ENCODE results near the gene RPUSD1.
"Not testable (repeated sequence)": the region's sequence is repeated elsewhere in the genome, so short reads cannot be mapped to it uniquely, and the experiment has no call there.

Gene RPUSD1

DNA sequence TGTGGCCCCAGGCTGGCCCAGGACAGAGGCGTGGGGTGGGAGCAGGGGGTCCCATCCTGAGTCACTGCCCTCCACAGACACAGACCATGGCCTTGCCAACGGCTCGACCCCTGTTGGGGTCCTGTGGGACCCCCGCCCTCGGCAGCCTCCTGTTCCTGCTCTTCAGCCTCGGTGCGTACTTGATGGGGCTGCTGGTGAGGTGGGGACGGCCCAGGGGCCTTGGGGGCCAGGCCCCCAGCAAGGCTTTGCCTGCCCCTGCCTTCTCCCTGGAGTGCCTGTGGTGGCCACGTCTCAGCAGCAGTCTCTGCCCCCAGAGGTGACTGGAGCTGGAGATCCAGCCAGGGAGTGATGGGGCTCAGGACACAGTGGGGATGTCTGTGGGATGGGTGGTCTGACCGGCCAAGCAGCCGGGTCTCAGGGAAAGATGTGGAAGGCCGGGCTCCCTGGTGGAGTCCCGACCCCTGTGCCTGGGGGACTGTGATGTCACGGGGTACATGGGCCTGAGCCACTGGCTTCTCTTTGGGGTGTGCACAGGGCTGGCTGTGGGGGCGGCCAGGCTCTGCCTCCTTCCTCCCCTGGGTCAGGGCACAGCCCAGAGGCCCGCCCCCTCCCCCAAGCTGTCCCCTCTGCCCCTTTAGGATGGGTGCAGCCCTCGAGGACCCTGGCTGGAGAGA is 25.4 kb downstream of the RPUSD1 start:
- Mint-ChIP-seq H3K27me3 (no peaks in the 10 kb centered on the region), H3K4me1 (ENCODE audit: low read depth) (no peaks in the 10 kb centered on the region), H3K4me3 (no peak overlapping the region), H3K27ac (no peak overlapping the region), H3K36me3 (ENCODE audit: low read depth) (no peaks in the 10 kb centered on the region), H3K9me3 (no peaks in the 10 kb centered on the region)
- DNase-seq: no peak

DNA sequence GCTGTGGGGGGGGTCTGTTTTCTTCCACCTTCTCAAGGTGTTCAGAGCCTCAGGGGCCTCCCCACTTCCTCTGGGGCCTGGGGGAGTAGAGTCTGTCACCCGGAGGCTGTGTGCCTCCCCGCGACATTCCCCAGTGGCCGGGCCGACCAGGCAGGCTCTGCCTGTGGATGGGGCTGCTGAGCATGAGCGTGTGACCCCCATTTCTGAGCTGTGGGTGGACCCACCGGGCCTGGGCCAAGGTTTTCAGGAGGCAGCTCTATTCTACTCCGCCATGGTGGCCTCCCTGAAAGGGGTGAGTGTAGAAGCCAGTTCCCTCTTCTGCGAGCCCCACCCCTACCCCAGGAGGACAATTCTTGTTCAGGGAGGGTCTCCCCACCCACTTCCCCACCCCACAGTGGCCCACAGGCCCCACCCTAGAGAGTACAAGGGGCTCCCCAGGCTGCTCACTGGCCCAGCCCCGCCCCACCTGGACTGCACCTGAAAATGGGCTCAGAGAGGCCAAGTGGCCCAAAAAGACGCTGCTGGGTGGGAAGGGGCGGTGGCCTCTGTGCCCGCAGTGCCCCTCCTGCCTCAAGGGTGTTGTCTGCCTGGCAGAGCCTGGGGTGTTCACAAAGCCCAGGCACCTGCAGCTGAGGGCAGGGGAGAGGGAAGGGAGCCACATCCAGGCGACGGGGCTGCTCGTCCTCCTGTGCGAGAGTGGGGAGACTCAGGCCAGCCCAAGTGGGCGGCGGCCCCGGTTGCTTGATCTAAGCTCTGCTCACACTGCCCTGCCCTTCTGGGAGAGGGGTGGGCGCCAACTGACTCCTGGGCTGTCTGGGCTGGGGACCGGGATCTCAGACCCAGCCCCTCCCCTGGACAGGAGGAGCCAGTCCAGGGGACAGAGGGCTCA is 26.3 kb downstream of the RPUSD1 start:
- no peaks in the 10 kb centered on the region for H3K9me3 Mint-ChIP-seq
- no peak for DNase-seq
- H3K36me3 Mint-ChIP-seq (ENCODE audit: low read depth): no peaks in the 10 kb centered on the region
- no peaks in the 10 kb centered on the region for H3K27me3 Mint-ChIP-seq
- H3K27ac Mint-ChIP-seq: no peak overlapping the region
- peaks cover 1% of the 10 kb centered on the region for H3K4me1 Mint-ChIP-seq (ENCODE audit: low read depth)
- H3K4me3 Mint-ChIP-seq: no peak overlapping the region

DNA sequence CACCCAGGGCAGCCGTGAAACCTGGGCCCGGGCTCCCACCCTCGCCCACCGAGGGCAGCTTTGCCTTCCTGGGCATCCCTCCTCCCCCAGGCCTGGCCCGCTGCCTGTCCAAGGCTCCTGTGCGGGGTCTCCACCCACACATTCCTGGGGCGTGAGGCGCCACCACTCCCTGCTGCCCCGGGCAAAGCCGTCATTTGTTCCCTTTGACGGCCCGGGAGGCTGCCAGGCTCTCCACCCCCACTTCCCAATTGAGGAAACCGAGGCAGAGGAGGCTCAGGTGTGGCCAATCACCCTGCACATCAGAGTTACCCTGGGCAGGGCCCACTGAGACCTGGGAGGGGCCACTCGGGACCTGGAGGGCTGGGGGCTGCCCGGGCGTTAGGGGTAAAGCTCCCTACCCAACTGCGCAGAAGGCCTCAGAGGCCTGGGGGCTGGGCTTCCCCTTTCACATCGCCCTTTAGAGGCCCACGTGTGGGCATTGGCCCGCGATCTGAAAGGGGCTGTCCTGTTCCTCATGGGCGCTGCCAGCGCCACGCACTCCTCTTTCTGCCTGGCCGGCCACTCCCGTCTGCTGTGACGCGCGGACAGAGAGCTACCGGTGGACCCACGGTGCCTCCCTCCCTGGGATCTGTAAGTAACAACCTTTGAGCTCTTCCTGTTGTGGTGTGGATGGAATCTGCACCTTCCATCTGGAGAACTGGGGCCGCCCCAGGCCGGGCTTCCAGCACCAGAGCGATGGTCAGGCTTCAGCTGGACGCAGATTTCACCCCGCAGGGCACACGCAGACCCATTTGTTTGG is 27.4 kb downstream of the RPUSD1 start, which contains the start of gene MSLN:
Gene MSLN (plus strand): TSS at position 190 of the 799 bp plus-strand sequence. CDS start 1,947 bp downstream, outside the sequence.
- Mint-ChIP-seq H3K4me3 (no peak within 1 kb of the TSS), H3K9me3 (peaks cover 4% of the 10 kb centered on the region), H3K27me3 (peaks cover 4% of the 10 kb centered on the region), H3K27ac (no peak within 1 kb of the TSS), H3K36me3 (ENCODE audit: low read depth) (no peaks in the 10 kb centered on the region), H3K4me1 (ENCODE audit: low read depth) (peaks cover 5% of the 10 kb centered on the region)
- no peak for DNase-seq

DNA sequence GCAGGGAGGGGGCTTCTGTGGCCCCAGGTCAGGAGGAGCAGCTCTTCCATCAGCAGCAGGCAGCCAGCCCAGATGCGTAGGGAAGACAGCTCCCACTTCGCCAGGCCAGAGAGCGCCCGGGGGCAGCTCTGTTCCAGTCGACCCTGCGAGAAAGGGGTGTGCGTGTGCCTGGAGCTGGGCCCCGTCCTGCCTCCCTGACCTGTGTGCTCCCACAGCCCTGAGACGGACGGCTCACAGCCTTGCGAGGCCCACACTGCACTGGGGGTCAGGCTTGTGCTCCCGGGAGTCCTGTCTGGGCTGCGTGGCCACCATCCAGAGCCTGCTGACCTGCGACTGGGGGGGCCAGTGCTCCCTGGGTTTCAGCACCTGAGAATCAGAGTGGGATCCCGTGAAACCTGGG is 28.1 kb downstream of the RPUSD1 start:
- no peak overlapping the region for H3K27ac Mint-ChIP-seq
- no peaks in the 10 kb centered on the region for H3K36me3 Mint-ChIP-seq (ENCODE audit: low read depth)
- DNase-seq: no peak
- H3K4me3 Mint-ChIP-seq: no peak overlapping the region
- H3K27me3 Mint-ChIP-seq: peaks cover 4% of the 10 kb centered on the region
- peaks cover 4% of the 10 kb centered on the region for H3K9me3 Mint-ChIP-seq
- H3K4me1 Mint-ChIP-seq (ENCODE audit: low read depth): peaks cover 5% of the 10 kb centered on the region

DNA sequence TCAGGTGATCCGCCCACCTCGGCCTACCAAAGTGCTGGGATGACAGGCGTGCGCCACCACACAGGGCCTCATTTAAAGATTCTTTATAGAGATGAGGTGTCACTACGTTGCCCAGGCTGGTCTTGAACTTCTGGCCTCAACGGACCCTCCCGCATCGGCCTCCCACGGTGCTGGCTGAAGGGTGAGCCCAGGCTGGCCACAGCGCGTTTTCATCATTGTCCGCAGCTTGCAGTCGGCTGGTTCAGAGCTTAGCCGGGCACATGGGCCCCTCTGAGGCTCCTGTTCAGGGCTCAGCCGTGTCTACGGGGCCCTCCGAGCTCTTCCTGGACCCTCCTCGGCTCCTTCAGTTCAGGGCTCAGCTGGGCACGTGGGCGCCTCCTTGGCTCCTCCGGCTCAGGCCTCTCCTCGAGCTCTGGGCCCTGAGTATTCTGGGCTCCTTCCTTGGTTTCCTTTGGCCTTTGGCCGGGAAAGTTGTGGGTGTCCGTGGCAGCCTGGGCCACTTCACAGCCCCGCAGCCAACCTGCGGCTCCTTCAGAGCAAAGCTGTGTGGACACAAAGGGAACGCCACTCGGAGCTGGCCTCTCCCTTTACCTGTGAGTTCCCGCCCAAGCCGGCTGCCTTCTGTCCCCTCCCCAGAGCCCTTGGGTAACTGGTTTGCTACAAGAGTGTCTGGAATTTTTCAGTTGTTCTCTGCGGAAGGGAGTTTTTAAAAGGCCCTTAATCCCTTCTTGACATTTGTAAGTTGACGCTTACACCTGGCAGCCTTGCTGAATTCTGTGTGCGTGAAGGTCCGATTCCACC is 28.9 kb downstream of the RPUSD1 start:
- no peak for DNase-seq
- H3K9me3 Mint-ChIP-seq: peaks cover 4% of the 10 kb centered on the region
- no peak overlapping the region for H3K27ac Mint-ChIP-seq
- H3K27me3 Mint-ChIP-seq: peaks cover 4% of the 10 kb centered on the region
- H3K4me1 Mint-ChIP-seq (ENCODE audit: low read depth): peaks cover 6% of the 10 kb centered on the region
- H3K4me3 Mint-ChIP-seq: no peak overlapping the region
- H3K36me3 Mint-ChIP-seq (ENCODE audit: low read depth): no peaks in the 10 kb centered on the region

DNA sequence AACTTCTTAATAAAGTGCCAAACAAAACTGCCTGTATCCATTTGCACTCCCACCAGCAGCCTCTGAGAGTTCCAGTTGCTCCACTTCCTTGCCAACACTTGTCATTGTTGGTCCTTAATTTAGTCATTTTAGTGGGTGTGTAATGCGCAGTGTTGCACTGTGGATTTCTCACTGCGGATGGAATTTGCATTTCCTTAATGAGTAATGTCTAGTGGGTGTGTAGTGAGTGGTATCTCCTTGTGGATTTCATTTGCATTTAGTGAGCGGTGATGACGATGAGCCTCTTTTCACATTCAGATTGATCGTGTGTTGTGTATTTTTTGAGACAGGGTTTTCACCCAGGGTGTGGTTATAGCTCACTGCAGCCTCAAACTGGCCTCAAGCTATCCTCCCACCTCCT is 31.8 kb downstream of the RPUSD1 start:
- no peak overlapping the region for H3K4me3 Mint-ChIP-seq
- no peaks in the 10 kb centered on the region for H3K36me3 Mint-ChIP-seq (ENCODE audit: low read depth)
- peaks cover 4% of the 10 kb centered on the region for H3K27me3 Mint-ChIP-seq
- no peak overlapping the region for H3K27ac Mint-ChIP-seq
- H3K4me1 Mint-ChIP-seq (ENCODE audit: low read depth): peaks cover 6% of the 10 kb centered on the region
- H3K9me3 Mint-ChIP-seq: peaks cover 4% of the 10 kb centered on the region
- DNase-seq: no peak

DNA sequence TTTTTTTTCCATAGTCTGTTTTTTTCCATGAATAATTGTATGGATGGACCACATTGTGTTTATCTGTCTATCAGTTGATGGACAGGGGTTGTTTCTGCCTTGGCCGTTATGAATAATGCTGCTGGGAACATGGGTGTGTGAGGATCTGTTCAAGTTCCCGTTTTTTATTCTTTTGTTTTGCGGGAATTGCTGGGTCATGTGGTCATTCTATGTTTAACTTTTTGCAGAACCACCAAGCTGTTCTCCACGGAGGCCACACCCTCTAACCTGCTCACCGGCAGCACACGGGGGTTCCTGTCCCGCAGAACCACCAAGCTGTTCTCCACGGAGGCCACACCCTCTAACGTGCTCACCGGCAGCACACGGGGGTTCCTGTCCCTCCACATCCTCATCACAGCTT is 33.5 kb downstream of the RPUSD1 start:
- Mint-ChIP-seq H3K4me3 (no peak overlapping the region), H3K27me3 (peaks cover 4% of the 10 kb centered on the region), H3K36me3 (ENCODE audit: low read depth) (no peaks in the 10 kb centered on the region), H3K4me1 (ENCODE audit: low read depth) (peaks cover 6% of the 10 kb centered on the region), H3K9me3 (peaks cover 4% of the 10 kb centered on the region), H3K27ac (no peak overlapping the region)
- no peak for DNase-seq

DNA sequence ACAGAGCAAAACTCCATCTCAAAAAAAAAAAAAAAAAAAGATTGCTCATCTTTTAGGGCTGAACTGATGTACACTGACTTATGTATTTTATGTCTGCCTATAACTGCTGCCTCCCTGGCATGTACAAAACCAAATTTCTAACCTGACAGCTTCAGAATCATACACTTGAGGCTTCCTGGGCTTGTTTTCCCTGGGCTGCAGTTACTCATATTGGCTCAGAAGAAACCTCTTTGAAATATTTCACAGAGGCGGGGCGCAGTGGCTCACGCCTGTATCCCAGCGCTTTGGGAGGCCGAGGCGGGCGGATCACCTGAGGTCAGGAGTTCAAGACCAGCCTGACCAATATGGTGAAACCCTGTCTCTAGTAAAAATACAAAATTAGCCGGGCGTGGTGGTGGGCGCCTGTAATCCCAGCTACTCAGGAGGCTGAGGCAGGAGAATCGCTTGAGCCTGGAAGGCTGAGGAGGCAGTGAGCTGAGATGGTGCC is 34.0 kb downstream of the RPUSD1 start:
- not testable (repeated sequence) for H3K9me3 Mint-ChIP-seq; H3K36me3 Mint-ChIP-seq (ENCODE audit: low read depth); H3K27ac Mint-ChIP-seq; H3K27me3 Mint-ChIP-seq; DNase-seq; H3K4me3 Mint-ChIP-seq; H3K4me1 Mint-ChIP-seq (ENCODE audit: low read depth)

DNA sequence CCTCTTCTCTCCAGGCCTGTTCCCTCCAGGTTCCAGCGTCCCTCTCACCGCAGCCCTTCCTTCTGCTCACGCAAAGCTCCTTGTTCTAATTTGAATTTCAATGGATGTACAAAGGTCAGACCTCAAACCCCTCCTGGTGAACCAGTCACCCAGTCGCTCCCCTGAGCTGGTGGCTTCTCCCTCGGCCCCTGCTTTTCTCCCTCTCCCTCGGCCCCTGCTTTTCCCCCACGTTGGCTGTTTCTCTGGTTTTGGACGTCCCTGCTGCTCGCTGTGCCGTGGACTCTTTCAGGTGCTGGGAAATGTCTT is 36.2 kb downstream of the RPUSD1 start:
- no peak for DNase-seq
- Mint-ChIP-seq H3K4me3 (no peak overlapping the region), H3K9me3 (peaks cover 4% of the 10 kb centered on the region), H3K27ac (no peak overlapping the region), H3K27me3 (peaks cover 4% of the 10 kb centered on the region), H3K36me3 (ENCODE audit: low read depth) (no peaks in the 10 kb centered on the region), H3K4me1 (ENCODE audit: low read depth) (peaks cover 6% of the 10 kb centered on the region)

DNA sequence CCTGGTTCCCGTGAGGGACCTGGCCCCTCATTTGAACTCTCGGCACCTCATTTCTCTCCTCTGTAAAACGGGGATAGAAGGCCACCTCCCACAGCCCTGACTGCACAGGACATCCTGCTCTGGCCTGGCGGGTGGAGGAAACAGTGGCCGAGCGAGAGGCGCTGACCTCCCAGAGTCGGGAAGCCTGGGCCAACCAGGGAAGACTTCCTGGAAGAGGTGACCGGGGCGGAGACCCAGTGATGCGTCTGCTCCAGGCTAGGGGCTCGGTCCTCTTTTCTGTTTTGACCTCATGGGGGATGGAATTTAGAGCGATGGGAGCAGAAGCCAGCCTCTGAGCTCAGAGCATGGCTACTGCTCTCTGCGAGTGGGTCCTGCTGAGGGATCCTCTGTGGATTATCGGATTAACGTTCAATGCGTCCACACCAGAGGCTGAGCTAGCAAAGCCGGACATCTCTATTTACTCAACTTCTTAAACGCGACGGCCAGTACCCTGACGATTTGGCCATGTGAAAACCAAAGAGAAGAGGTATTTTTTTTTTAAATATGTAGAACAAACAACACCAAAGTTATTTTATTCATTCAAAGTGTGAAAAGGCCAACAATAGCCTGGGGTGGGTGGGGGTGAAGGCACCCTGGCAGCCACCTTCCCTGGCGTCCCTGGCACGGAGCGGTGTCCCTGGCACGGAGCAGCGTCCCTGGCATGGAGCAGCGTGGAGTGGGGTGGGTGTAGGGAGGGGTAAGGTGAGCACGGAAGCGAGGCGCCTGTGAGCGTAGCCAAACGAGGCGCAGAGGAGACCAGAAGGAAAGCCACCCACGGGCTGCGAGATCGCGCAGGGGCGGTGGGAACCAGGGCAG is 36.8 kb downstream of the RPUSD1 start:
- Mint-ChIP-seq H3K27ac (no peak overlapping the region), H3K27me3 (peaks cover 1% of the 10 kb centered on the region), H3K4me1 (ENCODE audit: low read depth) (peaks cover 2% of the 10 kb centered on the region), H3K36me3 (ENCODE audit: low read depth) (no peaks in the 10 kb centered on the region), H3K9me3 (peaks cover 2% of the 10 kb centered on the region), H3K4me3 (no peak overlapping the region)
- no peak for DNase-seq

DNA sequence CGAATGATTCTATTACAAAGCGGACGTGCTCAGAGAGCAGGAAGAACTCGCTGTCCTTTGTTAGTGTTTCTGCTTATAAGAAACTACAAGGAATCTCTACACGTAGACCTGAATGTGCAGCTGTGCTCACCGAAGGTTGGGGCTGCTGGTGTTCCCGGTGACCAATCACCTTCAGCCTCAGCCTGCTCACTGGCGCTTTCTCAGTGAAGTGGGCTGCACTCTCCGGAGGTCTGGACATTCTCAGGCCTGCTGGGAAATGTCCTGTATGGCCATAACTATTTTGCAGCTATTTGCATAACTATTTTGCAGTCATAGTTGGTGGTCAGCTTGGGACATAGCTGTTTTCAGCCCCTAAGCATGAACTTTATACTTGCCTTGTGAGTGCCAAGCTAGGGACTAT is 37.7 kb downstream of the RPUSD1 start:
- H3K36me3 Mint-ChIP-seq (ENCODE audit: low read depth): no peaks in the 10 kb centered on the region

DNA sequence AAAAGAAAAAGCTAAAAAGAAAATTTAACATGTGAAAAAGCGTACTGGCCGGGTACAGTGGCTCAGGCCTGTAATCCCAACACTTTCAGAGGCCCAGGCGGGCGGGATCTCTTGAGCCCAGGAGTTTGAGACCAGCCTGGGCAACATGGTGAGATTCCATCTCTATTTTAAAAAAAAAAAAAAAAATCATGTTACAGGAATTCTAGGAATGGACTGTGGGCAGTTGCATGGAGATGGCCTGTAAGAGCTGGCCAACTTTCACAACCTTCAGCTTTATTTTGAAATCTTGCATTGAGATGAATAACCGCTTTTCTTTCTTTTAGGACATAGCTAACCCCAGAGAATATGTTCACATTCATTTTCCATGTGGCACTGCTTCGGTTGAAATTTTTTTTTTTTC is 39.2 kb downstream of the RPUSD1 start:
- no peaks in the 10 kb centered on the region for H3K36me3 Mint-ChIP-seq (ENCODE audit: low read depth)

More for the DNA sequence above, 37.7 kb downstream of the RPUSD1 start:
- DNase-seq: no peak
- Mint-ChIP-seq H3K27me3 (no peaks in the 10 kb centered on the region), H3K27ac (no peak overlapping the region), H3K4me3 (no peak overlapping the region), H3K9me3 (no peaks in the 10 kb centered on the region), H3K4me1 (ENCODE audit: low read depth) (peaks cover 2% of the 10 kb centered on the region)

DNA sequence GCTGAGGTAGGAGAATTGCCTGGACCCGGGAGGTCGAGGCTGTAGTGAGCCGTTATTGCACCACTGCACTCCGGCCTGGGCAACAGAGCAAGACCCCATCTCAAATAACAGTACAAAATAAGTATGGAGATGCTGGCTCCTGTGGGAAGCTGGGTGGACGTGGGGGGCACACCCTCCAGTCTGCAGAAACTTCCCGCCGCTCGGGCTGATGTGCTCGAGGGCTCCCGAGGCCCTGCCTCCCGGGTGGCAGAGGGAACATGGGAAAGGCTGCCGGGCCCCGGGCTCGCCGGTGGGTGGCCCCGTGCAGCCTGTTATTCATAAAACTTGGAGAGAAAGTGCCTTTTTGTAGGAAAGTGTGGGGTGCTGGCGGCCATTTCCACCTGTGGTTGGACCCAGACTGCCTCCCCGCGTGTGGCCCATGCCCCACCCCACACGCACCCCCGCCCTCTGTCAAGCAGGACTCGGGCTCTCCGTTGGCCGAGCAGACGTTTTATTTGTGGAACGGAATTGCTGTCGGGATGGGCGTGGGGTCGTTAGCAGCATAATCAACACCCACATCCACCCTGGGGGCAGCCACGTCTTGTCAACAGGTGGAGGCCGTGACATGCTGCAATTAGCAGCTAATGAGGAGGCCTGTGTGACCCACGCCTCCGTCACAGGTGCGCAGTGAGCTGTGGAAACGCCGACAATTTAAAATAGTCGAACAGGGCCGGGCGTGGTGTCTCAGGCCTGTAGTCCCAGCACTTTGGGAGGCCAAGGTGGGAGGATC is 40.0 kb downstream of the RPUSD1 start:
- H3K4me3 Mint-ChIP-seq: no peak overlapping the region
- DNase-seq: no peak
- no peaks in the 10 kb centered on the region for H3K4me1 Mint-ChIP-seq (ENCODE audit: low read depth)
- no peaks in the 10 kb centered on the region for H3K27me3 Mint-ChIP-seq
- no peaks in the 10 kb centered on the region for H3K36me3 Mint-ChIP-seq (ENCODE audit: low read depth)
- H3K27ac Mint-ChIP-seq: no peak overlapping the region
- no peaks in the 10 kb centered on the region for H3K9me3 Mint-ChIP-seq

More for the DNA sequence above, 39.2 kb downstream of the RPUSD1 start:
- Mint-ChIP-seq H3K27me3 (no peaks in the 10 kb centered on the region), H3K27ac (no peak overlapping the region), H3K4me1 (ENCODE audit: low read depth) (no peaks in the 10 kb centered on the region), H3K9me3 (no peaks in the 10 kb centered on the region), H3K4me3 (no peak overlapping the region)
- DNase-seq: no peak
